T-helper 2 cell treated with Interferon-gamma antibody and Interleukin-4, amounts not matched to agents 5 μg/mL and 100 μg/mL, for 36 hours (primary cell): ENCODE data around the gene ASTN1.

ENCODE experiments used
- DNase-seq: peaks from one replicate; pipeline ENCODE4 v3.0.0; 2021; ENCODE audit warnings: low spot score
- H3K27ac Mint-ChIP-seq: one replicate; pipeline ENCODE4 v1.8.0; 2021; ENCODE audit warnings: mild to moderate bottlenecking, mixed read lengths
- H3K27me3 Mint-ChIP-seq: one replicate; pipeline ENCODE4 v1.8.0; 2021; ENCODE audit warnings: low read depth, mixed read lengths
- H3K36me3 Mint-ChIP-seq: one replicate; pipeline ENCODE4 v1.8.0; 2021; ENCODE audit warnings: low read depth, mixed read lengths
- H3K4me1 Mint-ChIP-seq: one replicate; pipeline ENCODE4 v1.8.0; 2021; ENCODE audit warnings: low read depth, mixed read lengths
- H3K4me3 Mint-ChIP-seq: one replicate; pipeline ENCODE4 v1.8.0; 2022; ENCODE audit warnings: mild to moderate bottlenecking, moderate library complexity, mixed read lengths
- H3K9me3 Mint-ChIP-seq: one replicate; pipeline ENCODE4 v1.8.0; 2021; ENCODE audit warnings: mixed read lengths

Gene ASTN1

DNA sequence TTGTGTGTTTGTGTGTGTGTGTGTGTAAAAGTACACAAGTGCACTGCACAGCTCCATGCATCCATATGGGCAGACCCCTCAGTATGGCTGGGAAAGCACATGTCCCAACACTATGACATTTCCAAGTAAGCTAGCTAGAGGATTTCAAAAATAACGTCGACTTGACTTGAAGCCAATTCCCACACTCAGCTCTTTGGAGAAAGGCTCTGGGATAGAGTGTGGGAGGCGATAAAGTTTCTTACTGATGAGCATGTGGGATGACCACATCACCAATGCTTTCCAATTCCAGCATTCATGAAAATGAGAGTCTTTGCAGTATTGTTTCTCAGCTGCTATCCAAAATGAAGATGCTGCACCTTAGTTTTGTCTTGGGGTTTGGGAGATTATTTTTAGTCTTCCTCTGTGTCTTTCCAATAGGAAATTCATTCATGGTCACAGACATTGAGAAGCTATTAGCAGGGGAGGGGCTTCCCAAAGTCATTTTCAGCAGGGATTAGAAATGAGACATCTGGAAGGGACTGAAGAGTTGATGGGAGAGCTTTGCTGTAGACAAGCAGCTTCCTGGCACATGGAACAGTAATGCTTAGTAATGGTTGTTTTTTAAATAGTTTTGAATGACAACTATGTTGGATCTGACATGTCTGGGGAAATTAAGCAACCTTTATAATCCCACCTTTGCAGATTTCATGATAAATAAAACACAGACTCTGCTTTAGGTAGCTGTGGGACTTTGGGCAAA is 143.5 kb downstream of the ASTN1 start:
- Mint-ChIP-seq H3K4me3 (no peak overlapping the region), H3K27ac (no peak overlapping the region), H3K9me3 (no peaks in the 10 kb centered on the region), H3K36me3 (no peaks in the 10 kb centered on the region), H3K27me3 (no peaks in the 10 kb centered on the region), H3K4me1 (no peaks in the 10 kb centered on the region)
- no peak for DNase-seq

DNA sequence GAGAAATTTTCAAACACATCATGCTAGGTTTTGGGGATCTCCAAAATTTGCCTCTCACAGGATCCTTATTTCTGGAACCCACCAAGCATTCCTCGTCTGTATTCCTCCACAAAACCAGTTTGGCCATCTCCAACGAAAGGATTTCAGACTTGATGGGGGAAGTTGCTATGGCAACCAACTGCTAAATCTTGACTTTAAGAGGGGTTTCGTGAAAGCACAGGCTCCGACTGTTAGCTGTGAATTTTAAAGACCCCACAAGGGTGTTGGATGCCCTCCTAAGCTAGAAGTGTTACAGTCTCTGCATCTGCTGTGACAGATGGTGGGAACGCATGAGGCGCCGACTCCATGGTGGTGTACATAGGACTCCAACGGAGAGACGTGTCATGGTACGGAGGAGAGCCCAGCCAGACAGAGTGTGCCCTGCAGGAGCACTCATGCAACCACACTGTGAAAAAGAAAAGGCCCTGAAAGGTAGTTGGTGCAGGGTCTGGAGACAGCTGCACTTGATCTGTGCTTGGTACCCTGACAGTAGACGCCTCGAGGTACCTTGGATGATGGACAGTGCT is 147.1 kb downstream of the ASTN1 start:
- Mint-ChIP-seq H3K4me3 (no peak overlapping the region), H3K27ac (no peak overlapping the region), H3K27me3 (no peaks in the 10 kb centered on the region), H3K9me3 (no peaks in the 10 kb centered on the region), H3K36me3 (no peaks in the 10 kb centered on the region), H3K4me1 (no peaks in the 10 kb centered on the region)
- DNase-seq, result no peak

DNA sequence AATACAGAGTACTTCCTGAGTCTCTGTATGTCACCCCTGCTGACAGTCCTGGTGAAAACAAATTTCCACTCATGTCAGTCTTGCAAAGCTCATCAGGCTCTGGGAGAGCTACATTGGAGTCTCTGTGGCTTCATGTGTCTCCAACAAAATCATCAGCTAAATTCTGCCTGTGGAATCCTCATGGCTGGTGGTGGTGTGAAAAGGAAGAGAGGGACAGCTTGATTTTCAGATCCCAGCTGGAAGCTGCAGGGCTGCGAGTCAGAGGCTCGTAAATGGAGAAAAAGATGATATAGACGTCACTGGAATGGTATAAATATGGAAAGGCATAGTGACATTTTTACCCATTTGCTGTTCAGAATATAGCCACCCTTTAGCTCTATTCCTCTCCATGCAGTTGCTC is 150.2 kb downstream of the ASTN1 start:
- H3K27me3 Mint-ChIP-seq, result no peaks in the 10 kb centered on the region

DNA sequence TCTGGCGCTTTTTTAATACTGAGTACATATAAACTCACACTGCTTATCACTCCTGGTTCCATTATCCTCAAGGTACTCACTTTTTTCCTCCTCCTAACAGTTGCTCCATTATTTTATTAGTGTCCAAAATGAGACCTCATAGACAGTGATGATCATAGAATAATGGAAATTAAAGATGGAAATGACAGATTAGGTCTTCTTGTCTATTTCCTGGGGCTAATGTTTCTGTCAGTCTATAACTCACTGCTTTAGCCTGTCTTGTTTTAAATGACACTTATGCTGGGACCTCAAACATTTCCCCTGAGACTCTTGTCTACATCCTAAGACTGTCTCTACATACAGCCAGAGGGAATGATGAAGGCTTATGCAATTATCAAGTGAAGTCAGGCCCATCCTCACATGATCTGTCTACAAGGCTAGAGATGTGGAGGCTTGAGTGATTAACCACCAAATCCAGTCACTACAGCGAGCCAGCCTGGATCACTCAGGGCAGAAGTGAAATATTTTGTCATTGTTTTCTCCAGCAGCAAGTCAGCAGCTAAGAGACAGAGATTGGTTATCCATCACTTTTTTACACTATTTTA is 152.1 kb downstream of the ASTN1 start:
- no peaks in the 10 kb centered on the region for H3K36me3 Mint-ChIP-seq
- no peak overlapping the region for H3K4me3 Mint-ChIP-seq
- DNase-seq, result no peak
- no peaks in the 10 kb centered on the region for H3K9me3 Mint-ChIP-seq
- H3K27ac Mint-ChIP-seq, result no peak overlapping the region
- no peaks in the 10 kb centered on the region for H3K27me3 Mint-ChIP-seq
- no peaks in the 10 kb centered on the region for H3K4me1 Mint-ChIP-seq

More for the DNA sequence above, 150.2 kb downstream of the ASTN1 start:
- DNase-seq, result no peak
- H3K4me3 Mint-ChIP-seq, result no peak overlapping the region
- no peak overlapping the region for H3K27ac Mint-ChIP-seq
- H3K9me3 Mint-ChIP-seq, result no peaks in the 10 kb centered on the region
- H3K36me3 Mint-ChIP-seq, result no peaks in the 10 kb centered on the region
- no peaks in the 10 kb centered on the region for H3K4me1 Mint-ChIP-seq

DNA sequence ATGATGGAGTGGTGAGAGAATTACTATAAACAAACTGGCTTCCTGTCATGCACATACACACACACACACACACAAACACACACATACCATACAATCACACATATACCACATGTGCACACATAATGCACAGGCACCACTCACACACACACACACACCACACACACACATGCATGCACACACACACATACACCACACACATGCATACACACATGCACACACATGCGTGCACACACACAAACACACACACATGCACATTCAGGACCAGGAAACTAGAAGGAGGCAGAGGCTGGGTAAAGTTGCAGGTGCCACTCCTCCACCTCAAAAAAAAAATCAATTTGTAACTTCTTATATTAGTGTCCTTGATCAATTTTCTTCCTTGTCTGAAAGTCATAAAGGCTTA is 153.0 kb downstream of the ASTN1 start:
- Mint-ChIP-seq H3K4me3 (no peak overlapping the region), H3K4me1 (no peaks in the 10 kb centered on the region), H3K36me3 (no peaks in the 10 kb centered on the region), H3K27ac (no peak overlapping the region), H3K27me3 (no peaks in the 10 kb centered on the region), H3K9me3 (no peaks in the 10 kb centered on the region)
- DNase-seq, result no peak

DNA sequence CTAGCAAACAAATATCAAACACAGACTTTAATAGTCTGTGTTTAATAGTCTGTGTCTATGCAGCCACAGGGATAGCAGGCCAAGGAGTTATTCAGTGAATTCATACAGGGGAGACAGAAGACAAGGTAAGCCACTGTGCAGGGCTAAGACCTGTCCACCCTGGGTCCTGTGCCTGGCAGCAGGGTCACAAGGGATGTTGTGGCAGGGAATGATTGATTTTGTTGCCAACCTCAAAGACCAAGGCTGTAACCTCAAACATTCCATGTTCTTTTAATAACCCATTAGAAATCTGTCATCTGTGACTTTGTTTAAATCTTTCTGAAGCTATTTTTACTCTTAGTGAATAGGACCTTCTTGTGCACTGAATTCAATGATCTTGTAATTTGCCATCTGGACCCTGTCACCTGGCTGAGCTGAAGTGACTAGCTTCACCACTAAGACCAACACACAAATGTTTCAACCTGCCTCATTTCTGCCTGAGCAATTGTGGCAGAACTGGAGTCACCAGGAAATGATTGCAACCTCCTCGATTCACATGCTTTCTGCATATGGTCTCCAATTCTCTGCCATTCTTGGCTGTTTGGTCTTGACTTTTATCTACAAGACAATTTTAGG is 154.2 kb downstream of the ASTN1 start:
- DNase-seq, result no peak
- Mint-ChIP-seq H3K4me3 (no peak overlapping the region), H3K36me3 (no peaks in the 10 kb centered on the region), H3K27me3 (no peaks in the 10 kb centered on the region), H3K4me1 (no peaks in the 10 kb centered on the region), H3K9me3 (no peaks in the 10 kb centered on the region), H3K27ac (no peak overlapping the region)

DNA sequence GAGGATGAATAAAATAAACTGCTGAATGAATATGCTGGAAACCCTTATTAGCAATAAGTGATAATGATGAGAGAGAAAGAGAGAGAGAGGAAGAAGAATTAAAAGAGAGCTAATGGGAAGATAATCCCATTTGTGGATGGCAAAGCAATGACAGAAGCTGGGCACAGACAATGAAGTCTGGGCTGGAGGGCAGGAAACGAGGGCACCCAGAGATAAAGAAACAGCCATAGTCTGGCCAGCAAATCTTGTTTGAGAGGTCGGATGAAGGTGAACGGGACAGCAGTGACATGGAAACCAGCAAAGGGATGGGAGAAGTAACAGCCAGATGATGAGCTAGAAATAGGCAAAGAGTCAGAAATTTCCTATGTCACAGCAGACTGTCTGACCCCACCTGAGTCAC is 155.9 kb downstream of the ASTN1 start:
- Mint-ChIP-seq H3K4me1 (no peaks in the 10 kb centered on the region), H3K9me3 (no peaks in the 10 kb centered on the region), H3K4me3 (no peak overlapping the region), H3K27me3 (no peaks in the 10 kb centered on the region), H3K27ac (no peak overlapping the region), H3K36me3 (no peaks in the 10 kb centered on the region)
- no peak for DNase-seq

DNA sequence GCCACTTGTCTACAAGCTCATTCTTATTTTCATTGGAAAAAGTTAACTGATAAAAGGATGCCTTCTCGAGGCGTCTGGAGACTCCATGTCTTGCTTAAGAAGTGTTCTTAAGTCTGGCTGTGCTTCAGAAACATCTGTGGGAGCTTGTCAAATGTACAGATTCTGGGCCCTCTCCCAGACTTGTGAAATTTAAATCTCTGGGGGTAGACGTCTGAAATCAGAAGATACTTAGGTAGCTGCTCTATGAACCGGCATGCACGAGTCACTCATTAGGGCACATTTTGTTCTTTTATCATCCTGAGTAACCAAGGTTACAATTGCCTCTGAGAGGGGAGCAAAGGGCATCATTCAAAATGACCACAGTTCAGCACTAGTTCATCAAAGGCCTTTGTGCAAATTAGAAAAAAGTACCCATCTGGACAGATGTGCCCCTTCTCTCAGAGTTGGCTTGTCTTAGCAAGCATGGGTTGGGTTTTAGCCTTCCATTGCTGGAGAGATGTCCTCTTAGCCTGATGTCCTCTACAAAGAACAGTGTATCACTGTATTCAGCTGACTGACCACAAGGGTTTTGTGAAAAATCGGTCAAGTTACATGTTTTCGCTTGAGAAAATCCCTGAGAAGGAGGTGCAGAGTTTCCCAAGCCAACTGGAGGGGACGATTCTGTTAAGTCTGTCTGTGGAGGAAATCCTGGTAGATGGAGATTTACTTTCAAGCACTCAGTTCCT is 156.9 kb downstream of the ASTN1 start:
- Mint-ChIP-seq H3K4me3 (no peak overlapping the region), H3K36me3 (no peaks in the 10 kb centered on the region), H3K27me3 (no peaks in the 10 kb centered on the region), H3K9me3 (no peaks in the 10 kb centered on the region), H3K27ac (no peak overlapping the region), H3K4me1 (no peaks in the 10 kb centered on the region)
- DNase-seq, result no peak

DNA sequence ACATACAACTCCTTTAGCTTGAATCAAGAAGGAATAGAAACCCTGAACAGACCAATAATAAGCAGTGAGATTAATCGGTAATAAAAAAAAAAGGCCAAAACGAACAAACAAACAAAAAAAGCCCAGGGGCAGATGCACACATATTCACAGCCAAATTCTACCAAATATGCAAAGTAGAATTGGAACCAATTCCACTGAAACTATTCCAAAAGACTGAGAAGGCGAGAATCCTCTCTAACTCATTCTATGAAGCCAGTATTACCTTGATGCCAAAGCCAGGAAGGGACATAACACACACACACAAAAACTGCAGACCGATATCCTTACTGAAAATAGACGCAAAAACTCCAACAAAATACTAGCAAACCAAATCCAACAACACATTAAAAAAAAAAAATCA is 161.6 kb downstream of the ASTN1 start:
- H3K4me1 Mint-ChIP-seq, result no peaks in the 10 kb centered on the region
- H3K27me3 Mint-ChIP-seq, result no peaks in the 10 kb centered on the region
- H3K4me3 Mint-ChIP-seq, result no peak overlapping the region
- no peak overlapping the region for H3K27ac Mint-ChIP-seq
- DNase-seq, result no peak
- no peaks in the 10 kb centered on the region for H3K36me3 Mint-ChIP-seq
- H3K9me3 Mint-ChIP-seq, result no peaks in the 10 kb centered on the region

DNA sequence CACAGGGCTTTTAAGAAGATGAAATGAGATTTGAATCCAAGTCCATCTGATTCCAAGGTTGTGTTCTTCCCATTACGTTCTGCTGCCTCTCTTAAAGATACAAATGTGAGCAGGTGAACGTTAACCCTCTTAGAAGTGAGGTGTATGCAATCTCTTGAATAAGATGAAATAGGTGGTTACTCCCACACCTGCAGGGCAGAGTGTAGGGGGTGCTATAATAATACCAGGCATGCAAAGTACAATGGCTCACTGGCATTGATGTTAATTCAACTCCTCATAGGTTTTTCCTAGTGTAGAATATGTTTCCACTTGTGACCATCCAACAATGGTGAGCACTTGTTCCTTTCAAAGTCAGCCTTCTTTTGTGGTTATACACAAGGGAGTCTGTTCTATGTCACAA is 163.0 kb downstream of the ASTN1 start:
- no peak overlapping the region for H3K4me3 Mint-ChIP-seq
- no peaks in the 10 kb centered on the region for H3K27me3 Mint-ChIP-seq
- DNase-seq, result no peak
- H3K27ac Mint-ChIP-seq, result no peak overlapping the region
- H3K9me3 Mint-ChIP-seq, result no peaks in the 10 kb centered on the region
- no peaks in the 10 kb centered on the region for H3K4me1 Mint-ChIP-seq
- no peaks in the 10 kb centered on the region for H3K36me3 Mint-ChIP-seq

DNA sequence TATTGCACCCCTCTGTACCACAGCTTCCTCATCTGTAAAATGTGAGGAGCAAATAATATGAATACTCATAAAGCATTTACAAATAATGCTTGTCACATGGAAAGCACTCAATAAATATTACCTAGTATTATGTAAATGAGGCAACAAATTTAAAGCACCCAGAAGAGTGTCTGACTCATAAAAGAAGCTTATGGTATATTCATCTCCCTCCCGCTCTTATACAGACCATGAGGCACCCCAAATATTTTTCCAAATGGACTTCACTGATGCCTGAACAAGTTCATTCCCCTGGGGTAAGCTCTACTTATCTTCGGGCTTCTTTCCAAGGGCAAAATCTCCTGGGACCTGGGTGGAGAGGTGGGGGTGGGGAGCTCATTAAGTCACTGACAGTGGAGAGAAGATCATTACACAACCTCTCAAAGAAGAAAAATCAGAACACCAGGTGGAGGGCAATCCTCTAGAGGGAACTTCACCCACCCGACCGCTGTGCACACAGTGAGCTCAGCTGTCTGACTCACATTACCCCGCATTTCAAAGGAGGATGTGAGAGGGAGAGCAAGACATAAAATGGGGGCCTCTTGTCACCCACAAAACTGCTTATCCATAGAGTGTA is 166.2 kb downstream of the ASTN1 start:
- Mint-ChIP-seq H3K27ac (no peak overlapping the region), H3K9me3 (no peaks in the 10 kb centered on the region), H3K36me3 (no peaks in the 10 kb centered on the region), H3K4me1 (no peaks in the 10 kb centered on the region), H3K4me3 (no peak overlapping the region), H3K27me3 (no peaks in the 10 kb centered on the region)
- DNase-seq, result no peak

DNA sequence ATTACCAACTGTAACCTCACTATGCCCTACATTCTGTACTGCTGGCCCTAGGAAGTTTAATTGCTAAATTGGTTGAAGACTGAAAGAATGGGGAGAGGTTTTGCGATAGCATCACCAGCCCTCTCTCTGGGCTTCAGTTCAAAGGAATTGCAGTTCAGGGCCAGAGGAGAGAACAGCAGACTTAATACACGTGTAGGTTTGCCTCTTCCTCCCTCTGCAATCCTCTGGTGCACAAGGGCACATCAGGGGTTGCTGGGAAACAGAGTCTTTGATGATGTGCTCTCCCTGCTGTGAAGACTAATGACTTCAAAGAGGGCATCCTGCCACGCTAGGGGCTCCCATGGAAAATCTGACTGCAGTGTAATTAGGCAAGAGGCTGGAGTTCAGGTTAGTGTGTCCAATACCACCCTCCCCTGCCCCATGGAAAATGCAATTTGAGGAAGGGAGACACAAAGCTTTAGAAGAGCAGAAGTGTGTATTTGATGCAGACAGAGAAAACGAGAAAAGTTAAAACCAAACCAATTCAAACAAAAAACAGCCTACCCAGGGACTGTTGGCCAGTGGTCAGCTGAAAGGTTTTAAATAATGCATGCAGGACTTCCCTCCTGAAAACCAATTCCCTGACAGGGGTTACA is 167.9 kb downstream of the ASTN1 start:
- no peaks in the 10 kb centered on the region for H3K27me3 Mint-ChIP-seq
- H3K4me1 Mint-ChIP-seq, result no peaks in the 10 kb centered on the region
- no peaks in the 10 kb centered on the region for H3K9me3 Mint-ChIP-seq
- DNase-seq, result no peak
- no peaks in the 10 kb centered on the region for H3K36me3 Mint-ChIP-seq
- no peak overlapping the region for H3K4me3 Mint-ChIP-seq
- H3K27ac Mint-ChIP-seq, result no peak overlapping the region

DNA sequence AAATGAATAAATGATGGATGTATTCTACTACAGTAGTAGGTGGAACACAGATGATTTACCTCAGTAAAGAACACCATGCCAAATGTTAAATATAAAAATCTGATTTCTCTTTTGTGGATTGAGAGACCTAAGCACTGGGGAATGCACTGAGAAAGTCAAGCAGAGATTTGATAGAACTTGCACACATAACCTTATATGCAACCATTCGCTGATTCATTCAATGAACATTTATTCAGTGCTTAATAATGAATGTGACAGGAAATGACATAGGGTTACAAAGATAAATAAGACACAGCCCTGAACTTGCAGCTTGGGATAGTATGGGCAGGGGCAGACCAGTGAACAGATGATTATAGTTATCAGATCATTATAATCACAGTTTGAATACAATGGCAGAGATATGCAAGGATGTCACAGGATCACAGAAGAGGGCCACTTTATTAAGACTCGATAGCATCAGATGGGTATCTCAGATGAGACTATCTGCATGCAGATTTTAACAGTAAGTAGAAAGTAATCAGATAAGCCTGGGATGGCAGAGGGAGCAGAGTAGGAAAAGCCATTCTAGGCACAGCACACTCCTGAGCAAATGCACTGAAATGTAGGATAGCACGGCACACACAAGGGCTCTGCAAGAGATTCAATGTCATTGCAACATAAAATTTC is 169.4 kb downstream of the ASTN1 start:
- no peak overlapping the region for H3K4me3 Mint-ChIP-seq
- H3K4me1 Mint-ChIP-seq, result no peaks in the 10 kb centered on the region
- no peaks in the 10 kb centered on the region for H3K36me3 Mint-ChIP-seq
- H3K27ac Mint-ChIP-seq, result no peak overlapping the region
- DNase-seq, result no peak
- H3K9me3 Mint-ChIP-seq, result no peaks in the 10 kb centered on the region
- no peaks in the 10 kb centered on the region for H3K27me3 Mint-ChIP-seq
